HepG2 (cell line): ENCODE data around the gene SIK3. TPM values are rescaled to one million over a fixed set of nuclear protein-coding genes. Genes with fewer than 3 reads are reported as not detected.

ENCODE experiments used
- ARHGAP35 ChIP-seq: sonication (generic); formaldehyde crosslinking; IDR thresholded peaks from 2 replicates; pipeline ENCODE4 v1.9.0; 2022; ENCODE audit warnings: mild to moderate bottlenecking, inconsistent platforms, moderate library complexity, missing genetic modification reagents, borderline replicate concordance
- ATF5 ChIP-seq: sonication (generic); formaldehyde crosslinking; IDR thresholded peaks from 2 replicates; pipeline ENCODE4 v1.4.0; 2020; ENCODE audit warnings: mild to moderate bottlenecking, low read depth, missing genetic modification reagents
- CREB1 ChIP-seq, 2 experiments: fragments of 450-650 bp in 1 of 2; IDR thresholded peaks; 2 replicates each; pipeline ENCODE4 v1.6.1; 2016 to 2017; ENCODE audit warnings: control low read depth in 1 of 2, mild to moderate bottlenecking in 1 of 2, missing compliant biosample characterization in 1 of 2, missing genetic modification characterization in 1 of 2
- ELF1 ChIP-seq: sonication (generic); formaldehyde crosslinking; IDR thresholded peaks from 2 replicates; pipeline ENCODE4 v1.4.0; 2020; ENCODE audit warnings: missing genetic modification reagents
- ETS1 ChIP-seq: sonication (generic); formaldehyde crosslinking; IDR thresholded peaks from 2 replicates; pipeline ENCODE4 v1.4.0; 2020; ENCODE audit warnings: missing genetic modification reagents
- HMG20B ChIP-seq: conservative IDR thresholded peaks from 2 replicates; pipeline ENCODE4 v1.6.1; 2016; ENCODE audit warnings: missing genetic modification reagents, missing compliant biosample characterization
- HNRNPH1 ChIP-seq: fragments of 200-400 bp; formaldehyde crosslinking; optimal IDR thresholded peaks from 2 replicates; pipeline ENCODE3; 2017; ENCODE audit warnings: mild to moderate bottlenecking, low read depth, low read length
- MAFK ChIP-seq, 2 experiments: IDR thresholded peaks in 1 of 2; conservative IDR thresholded peaks in 1 of 2; 2 replicates each; pipeline ENCODE4 v1.6.1; 2011; ENCODE audit warnings: improper control_type of control experiment in 2 of 2, low read length in 2 of 2
- MAX ChIP-seq: IDR thresholded peaks from 2 replicates; pipeline ENCODE4 v1.6.1; 2012; ENCODE audit warnings: inconsistent platforms
- MXI1 ChIP-seq: IDR thresholded peaks from 3 replicates; pipeline ENCODE4 v1.6.1; 2012; ENCODE audit warnings: low read depth, low read length, inconsistent platforms, borderline replicate concordance
- NR2C2 ChIP-seq: sonication (generic); formaldehyde crosslinking; IDR thresholded peaks from 2 replicates; pipeline ENCODE4 v1.4.0; 2020; ENCODE audit warnings: missing genetic modification reagents, mild to moderate bottlenecking, moderate library complexity, borderline replicate concordance
- RBM39 ChIP-seq: fragments of 200-400 bp; formaldehyde crosslinking; IDR thresholded peaks from one replicate; pipeline ENCODE4 v1.6.1; 2018; ENCODE audit warnings: antibody characterized with exemption, mild to moderate bottlenecking, low read depth, low read length; ENCODE audit not compliant: poor library complexity, severe bottlenecking
- SATB2 ChIP-seq: sonication (generic); formaldehyde crosslinking; IDR thresholded peaks from 2 replicates; pipeline ENCODE4 v1.5.0; 2020; ENCODE audit warnings: missing genetic modification reagents
- SIX1 ChIP-seq: sonication (generic); formaldehyde crosslinking; IDR thresholded peaks from 2 replicates; pipeline ENCODE4 v1.4.0; 2020; ENCODE audit warnings: missing genetic modification reagents, borderline replicate concordance
- STAG1 ChIP-seq: sonication (generic); formaldehyde crosslinking; IDR thresholded peaks from 2 replicates; pipeline ENCODE4 v1.4.0; 2020; ENCODE audit warnings: missing genetic modification reagents
- TFDP2 ChIP-seq: sonication (generic); formaldehyde crosslinking; IDR thresholded peaks from 2 replicates; pipeline ENCODE4 v1.4.0; 2020; ENCODE audit warnings: missing genetic modification reagents
- TOE1 ChIP-seq: sonication (generic); formaldehyde crosslinking; IDR thresholded peaks from 2 replicates; pipeline ENCODE4 v1.4.0; 2020; ENCODE audit warnings: mild to moderate bottlenecking, missing genetic modification reagents
- ZNF3 ChIP-seq: IDR thresholded peaks from 2 replicates; pipeline ENCODE4 v1.7.0; 2017; ENCODE audit warnings: inconsistent platforms
- ZNF333 ChIP-seq: sonication (generic); formaldehyde crosslinking; IDR thresholded peaks from 2 replicates; pipeline ENCODE4 v1.4.0; 2020; ENCODE audit warnings: mild to moderate bottlenecking, missing genetic modification reagents, borderline replicate concordance
- ZNF678 ChIP-seq: sonication (generic); formaldehyde crosslinking; IDR thresholded peaks from 2 replicates; pipeline ENCODE4 v1.4.0; 2020; ENCODE audit warnings: mild to moderate bottlenecking, missing genetic modification reagents
- ZNF780A ChIP-seq: sonication (generic); formaldehyde crosslinking; IDR thresholded peaks from 2 replicates; pipeline ENCODE4 v1.8.0; 2022; ENCODE audit warnings: mild to moderate bottlenecking, missing genetic modification reagents, moderate library complexity
- ZNF879 ChIP-seq: sonication (generic); formaldehyde crosslinking; IDR thresholded peaks from 2 replicates; pipeline ENCODE4 v1.8.1; 2023; ENCODE audit warnings: missing genetic modification reagents
- polyA plus RNA-seq, 8 experiments: library from polyadenylated mRNA; depleted of rRNA in 3 of 8; stranded (reverse) in 7 of 8; unstranded in 1 of 8; fragments of >200 nt; fragmentation: Illumina TruSeq in 4 of 8; extraction: Trizol in 4 of 8; gene quantifications; 2 replicates each; pipeline versions ENCODE4 v1.2.1 to v1.2.3, GENCODE V29; 2011 to 2016; ENCODE audit warnings: low read depth in 4 of 8, missing spikeins in 1 of 8, mixed read lengths in 1 of 8; ENCODE audit not compliant: insufficient read depth in 1 of 8
- total RNA-seq, 5 experiments: library from RNA; depleted of rRNA; stranded (reverse); fragments of >200 nt; fragmentation: Illumina TruSeq; extraction: Trizol; gene quantifications; 2 replicates each; pipeline ENCODE4 v1.2.3, GENCODE V29; 2016; ENCODE audit warnings: low read depth in 1 of 5
- TF ChIP-seq, protein P1 (sequence below): sonication (generic); formaldehyde crosslinking; IDR thresholded peaks from 2 replicates; pipeline ENCODE4 v1.8.1; 2023; ENCODE audit warnings: mild to moderate bottlenecking, moderate library complexity, missing genetic modification reagents
- TF ChIP-seq, protein P2 (sequence below): sonication (generic); formaldehyde crosslinking; IDR thresholded peaks from 2 replicates; pipeline ENCODE4 v1.9.0; 2021; ENCODE audit warnings: missing genetic modification reagents, borderline replicate concordance

The SIK3 gene
- total and polyA plus RNA-seq, 2 of the 13 experiments (the other 11 are each of a cell fraction or from before 2014, with no cell fraction given) = 5.7 to 9.8 TPM

DNA sequence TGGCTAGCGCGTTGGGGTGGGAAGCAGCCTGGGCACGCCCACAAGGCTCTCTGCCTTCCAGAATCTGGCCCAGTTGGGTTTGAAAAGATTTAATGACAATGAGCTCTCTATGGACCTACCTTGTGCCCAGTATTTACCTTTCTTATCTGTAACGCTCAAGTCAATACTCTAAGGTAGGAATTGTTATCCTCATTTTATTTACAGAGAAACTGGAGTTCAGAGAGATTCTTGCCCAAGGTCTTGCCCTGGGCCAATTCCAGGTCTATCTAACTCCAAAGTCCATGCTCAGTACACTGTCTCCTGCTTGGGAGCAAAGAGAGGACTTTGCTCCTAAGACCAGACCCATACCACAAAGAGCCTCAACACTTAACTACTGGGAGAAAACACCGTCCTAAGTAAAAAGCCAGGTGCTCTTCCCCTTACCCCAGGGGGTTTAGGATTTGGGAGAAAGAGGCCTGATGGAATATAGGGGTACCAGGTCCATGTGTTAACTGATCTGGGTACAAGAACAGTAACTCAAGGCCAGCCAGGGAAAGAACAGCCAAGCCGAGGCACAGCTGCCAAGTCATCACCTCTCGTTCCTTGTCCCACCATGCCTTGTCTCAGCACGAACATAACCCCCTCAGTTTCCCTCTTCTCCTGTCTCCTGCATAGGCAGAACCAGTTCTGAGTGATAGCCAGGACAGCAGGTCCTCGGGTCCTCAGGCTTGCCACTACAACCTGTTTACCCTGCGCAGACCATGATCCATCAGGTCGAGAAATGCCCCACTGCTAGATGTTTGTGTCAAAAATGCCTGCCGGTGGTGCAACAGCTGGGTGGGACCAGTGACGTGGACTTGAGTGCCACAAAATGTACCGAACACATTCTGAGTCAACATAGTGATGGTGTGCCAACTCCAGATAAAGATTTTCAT lies 289.7 kb downstream of the SIK3 start (continued):
- TF ChIP-seq, protein P1, sequence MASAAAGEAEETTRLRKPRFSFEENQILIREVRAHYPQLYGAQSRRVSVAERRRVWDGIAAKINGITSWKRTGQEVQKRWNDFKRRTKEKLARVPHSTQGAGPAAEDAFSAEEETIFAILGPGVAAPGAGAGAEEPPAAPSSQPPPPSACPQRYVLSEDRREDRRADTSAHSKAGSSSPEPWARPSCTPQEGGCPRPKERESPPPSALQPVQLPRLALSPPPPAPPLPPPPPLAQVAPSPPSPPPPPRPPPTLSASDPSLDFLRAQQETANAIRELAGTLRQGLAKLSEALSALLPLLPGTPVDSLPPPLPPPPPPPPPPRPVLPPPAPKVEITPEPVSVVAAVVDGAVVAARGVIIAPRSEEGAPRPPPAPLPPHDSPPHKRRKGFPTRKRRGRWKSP = no peak; the same call in 1 of the 2 replicates
- no peak for TF ChIP-seq ZNF879
- no peak for TF ChIP-seq ARHGAP35 (CRISPR knock-in tag)
- TF ChIP-seq MAFK (conservative IDR thresholded peaks at IDR 0.05 in 1 of 2, IDR thresholded peaks at IDR 0.05 in 1 of 2; ENCODE audit: low read length in 2 of 2) = no peak
- no peak for TF ChIP-seq ATF5 (CRISPR knock-in tag)
- TF ChIP-seq RBM39 = no peak
- TF ChIP-seq ZNF333 (CRISPR knock-in tag) = no peak
- peak; percentile 41; the same call in 1 of the 2 replicates for TF ChIP-seq ELF1 (CRISPR knock-in tag)
- TF ChIP-seq SIX1 (CRISPR knock-in tag) = peak; percentile 98
- TF ChIP-seq, protein P2, sequence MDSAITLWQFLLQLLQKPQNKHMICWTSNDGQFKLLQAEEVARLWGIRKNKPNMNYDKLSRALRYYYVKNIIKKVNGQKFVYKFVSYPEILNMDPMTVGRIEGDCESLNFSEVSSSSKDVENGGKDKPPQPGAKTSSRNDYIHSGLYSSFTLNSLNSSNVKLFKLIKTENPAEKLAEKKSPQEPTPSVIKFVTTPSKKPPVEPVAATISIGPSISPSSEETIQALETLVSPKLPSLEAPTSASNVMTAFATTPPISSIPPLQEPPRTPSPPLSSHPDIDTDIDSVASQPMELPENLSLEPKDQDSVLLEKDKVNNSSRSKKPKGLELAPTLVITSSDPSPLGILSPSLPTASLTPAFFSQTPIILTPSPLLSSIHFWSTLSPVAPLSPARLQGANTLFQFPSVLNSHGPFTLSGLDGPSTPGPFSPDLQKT (CRISPR knock-in tag) = no peak
- TF ChIP-seq ZNF3 = no peak
- no peak for TF ChIP-seq TFDP2 (CRISPR knock-in tag)
- no peak for TF ChIP-seq ZNF780A
- TF ChIP-seq MAX = no peak; the same call in none of the 2 replicates
- TF ChIP-seq ZNF678 (CRISPR knock-in tag) = no peak
- peak; percentile 87 for TF ChIP-seq NR2C2 (CRISPR knock-in tag)
- peak; percentile 64; the same call in 1 of the 2 replicates for TF ChIP-seq SATB2
- peak; percentile 27; the same call in 1 of the 3 replicates for TF ChIP-seq MXI1
- TF ChIP-seq TOE1 (CRISPR knock-in tag) = peak; percentile 21; the same call in 1 of the 2 replicates
- peak; percentile 89 for TF ChIP-seq HMG20B (CRISPR knock-in tag)
- TF ChIP-seq CREB1 (IDR thresholded peaks at IDR 0.05) = peak; percentile 89
- peak; percentile 85 for TF ChIP-seq CREB1 (CRISPR knock-in tag; IDR thresholded peaks at IDR 0.05)
- TF ChIP-seq HNRNPH1 = no peak
- TF ChIP-seq STAG1 = peak; percentile 25
- TF ChIP-seq ETS1 = no peak
